ENCODE data around the gene TMC1.
"Not testable (repeated sequence)": the region's sequence is repeated elsewhere in the genome, so short reads cannot be mapped to it uniquely, and the experiment has no call there.

Gene TMC1

GRCh38 chr9:72521416-72521815 is at the start of gene TMC1:
Gene TMC1, plus strand, starts transcription at chr9:72521608. Its CDS starts 127,041 bp downstream, at chr9:72648649.
- H3K27ac ChIP-seq; DNase-seq; H3K9me3 ChIP-seq; H3K36me3 ChIP-seq; H3K4me1 ChIP-seq; H3K27me3 ChIP-seq; H3K4me3 ChIP-seq; intact Hi-C loops (cut with DNase I; ENCODE audit: low total_unique reads): not testable (repeated sequence)

DNA sequence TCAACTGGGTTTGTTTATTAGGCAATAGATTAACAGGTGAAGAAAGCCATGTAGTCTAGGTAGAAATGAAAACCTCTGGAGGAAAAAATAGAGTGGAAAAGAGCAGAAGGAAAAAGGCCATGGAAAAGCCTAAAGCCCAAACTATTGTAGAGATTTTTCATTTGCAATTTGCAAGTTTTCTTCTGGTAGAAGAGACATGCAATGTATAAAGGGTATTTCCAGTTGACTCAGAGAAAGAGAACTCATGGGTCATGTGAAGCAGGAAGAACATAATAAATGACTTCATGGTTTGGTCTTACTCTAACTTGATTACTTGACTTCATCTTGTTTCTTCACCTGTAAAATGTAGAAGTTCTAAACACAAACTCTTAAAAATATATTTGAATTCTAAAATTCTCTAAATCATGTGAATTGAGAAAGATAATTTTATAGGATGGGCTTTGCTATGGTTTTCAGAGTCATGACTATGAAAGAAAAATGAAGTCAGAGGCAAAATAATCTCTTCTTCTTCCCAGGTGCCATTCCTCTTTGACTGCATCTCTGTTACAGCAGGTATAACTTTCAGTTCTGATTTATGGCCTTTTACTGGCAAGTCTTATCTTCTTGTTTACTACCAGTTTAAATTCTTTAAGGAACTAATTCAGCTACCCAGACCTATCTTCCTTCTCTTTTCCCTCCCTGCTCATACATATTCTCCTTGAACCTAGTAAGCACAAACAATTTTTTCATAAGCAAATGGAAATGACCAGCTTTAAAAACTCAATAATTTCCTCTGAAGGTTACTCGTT is 47.7 kb upstream of the TMC1 start:
- TF ChIP-seq CTCF (IDR thresholded peaks at IDR 0.05) = no peak
- intact Hi-C loops (cut with DNase I; ENCODE audit: low total_unique reads) = no loop called here
- DNase-seq = no peak
- Histone ChIP-seq H3K27ac (no peak overlapping the region), H3K4me1 (peaks cover 0 to 9% (median 2%) of the 10 kb centered on the region in 4 donors), H3K27me3 (no peaks in the 10 kb centered on the region), H3K4me3 (no peak overlapping the region), H3K9me3 (no peaks in the 10 kb centered on the region), H3K36me3 (no peaks in the 10 kb centered on the region)

- Histone ChIP-seq H3K4me1 (peaks cover 0 to 9% (median 2%) of the 10 kb centered on the region in 4 donors), H3K9me3 (no peaks in the 10 kb centered on the region), H3K27ac (no peak overlapping the region), H3K27me3 (no peaks in the 10 kb centered on the region), H3K4me3 (no peak overlapping the region), H3K36me3 (no peaks in the 10 kb centered on the region)
- no peak for TF ChIP-seq CTCF (IDR thresholded peaks at IDR 0.05)
- DNase-seq = no peak
- intact Hi-C loops (cut with DNase I; ENCODE audit: low total_unique reads) = no loop called here
Observed at GRCh38 chr9:72474676-72475075, 46.7 kb upstream of the TMC1 start.

DNA sequence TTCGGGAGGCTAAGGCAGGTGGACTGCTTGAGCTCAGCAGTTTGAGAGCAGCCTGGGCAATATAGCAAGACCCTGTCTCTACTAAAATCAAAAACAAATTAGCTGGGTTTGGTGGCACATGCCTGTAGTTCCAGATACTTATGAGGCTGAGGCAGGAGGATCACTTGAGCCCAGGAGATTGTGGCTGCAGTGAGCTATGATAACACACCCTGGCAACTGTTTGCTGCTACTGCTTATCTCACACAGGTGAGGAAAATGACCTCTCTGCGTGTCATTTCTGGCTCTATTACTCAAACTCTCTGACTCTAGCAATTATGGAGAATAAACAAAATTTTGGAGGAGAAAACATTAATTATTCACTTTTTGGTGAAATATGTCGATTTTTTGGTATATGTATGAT is 45.3 kb upstream of the TMC1 start:
- Histone ChIP-seq H3K27me3 (no peaks in the 10 kb centered on the region), H3K9me3 (no peaks in the 10 kb centered on the region), H3K27ac (no peak overlapping the region), H3K36me3 (no peaks in the 10 kb centered on the region), H3K4me3 (no peak overlapping the region), H3K4me1 (peaks cover 0 to 9% (median 2%) of the 10 kb centered on the region in 4 donors)
- DNase-seq = no peak
- TF ChIP-seq CTCF (IDR thresholded peaks at IDR 0.05) = no peak
- intact Hi-C loops (cut with DNase I; ENCODE audit: low total_unique reads) = no loop called here

DNA sequence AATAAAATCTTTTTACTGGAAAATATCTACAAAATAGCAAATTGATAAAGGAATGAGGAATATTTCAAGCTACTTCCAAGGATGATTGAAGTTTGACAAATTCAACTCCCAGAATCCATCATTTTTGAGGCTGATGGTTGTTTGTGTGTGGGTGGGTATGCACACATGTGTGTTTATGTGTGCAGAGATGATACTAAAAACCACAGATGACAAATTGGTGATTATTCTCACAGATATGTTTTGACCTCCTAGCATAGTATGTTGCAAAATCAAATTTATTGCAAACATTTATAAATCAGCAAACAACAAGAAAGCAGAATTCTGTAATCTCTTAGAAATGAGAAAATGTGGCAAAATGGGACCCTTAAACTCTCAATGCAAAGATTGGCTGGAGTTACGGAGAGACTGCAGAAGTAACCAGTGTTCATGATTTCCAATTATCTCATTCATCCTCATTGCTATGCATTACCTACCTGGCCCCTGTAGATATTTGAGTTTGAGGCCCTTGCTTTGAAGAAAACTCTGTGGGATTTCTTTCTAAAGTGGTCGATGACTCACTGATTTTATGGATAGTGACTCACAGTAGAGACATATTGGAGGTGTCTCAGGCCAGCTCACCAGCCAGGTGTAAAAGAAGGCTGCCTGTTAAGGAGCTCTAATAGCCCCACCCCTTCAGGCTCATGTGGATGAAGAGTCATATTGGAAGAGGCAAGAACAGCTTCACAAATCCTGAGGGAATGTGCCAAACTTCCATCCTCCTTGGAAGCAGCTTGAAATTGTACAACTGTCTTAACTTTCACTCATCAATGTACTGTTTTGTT is 44.6 kb upstream of the TMC1 start:
- Histone ChIP-seq H3K4me1 (peaks cover 0 to 9% (median 2%) of the 10 kb centered on the region in 4 donors), H3K36me3 (no peaks in the 10 kb centered on the region), H3K27me3 (no peaks in the 10 kb centered on the region), H3K4me3 (no peak overlapping the region), H3K9me3 (no peaks in the 10 kb centered on the region), H3K27ac (no peak overlapping the region)
- intact Hi-C loops (cut with DNase I; ENCODE audit: low total_unique reads) = no loop called here
- no peak for DNase-seq
- no peak for TF ChIP-seq CTCF (IDR thresholded peaks at IDR 0.05)

DNA sequence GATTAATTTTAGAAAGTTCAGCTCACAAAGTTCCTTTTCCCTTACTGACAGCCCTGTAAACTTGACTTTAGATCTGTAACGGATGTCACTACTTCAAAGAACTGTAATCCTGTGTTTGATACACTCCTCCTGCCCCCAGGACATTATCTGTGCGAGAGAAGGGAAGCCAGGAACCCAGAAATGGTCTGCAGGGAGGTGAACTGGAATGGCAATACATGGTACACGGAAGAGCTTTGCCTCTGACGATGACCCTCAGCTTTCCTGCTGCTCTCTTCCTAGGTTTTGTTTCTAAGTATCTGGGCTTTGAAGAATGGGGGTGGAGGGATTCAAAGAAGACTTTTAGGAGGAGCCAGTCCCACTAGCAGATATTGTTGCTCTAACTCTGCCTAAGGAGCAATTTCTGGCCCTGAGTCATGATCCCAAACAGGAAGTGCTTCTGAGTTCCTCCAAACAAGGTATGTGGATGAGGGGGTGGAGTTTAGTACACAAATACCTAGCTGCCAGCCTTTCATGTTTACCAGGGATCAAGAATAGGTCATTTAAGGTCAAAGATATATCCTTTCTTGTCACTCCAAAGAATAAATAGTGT is 43.4 kb upstream of the TMC1 start:
- Histone ChIP-seq H3K27ac (no peak overlapping the region), H3K4me1 (peaks cover 0 to 9% (median 2%) of the 10 kb centered on the region in 4 donors), H3K27me3 (no peaks in the 10 kb centered on the region), H3K36me3 (no peaks in the 10 kb centered on the region), H3K9me3 (no peaks in the 10 kb centered on the region), H3K4me3 (no peak overlapping the region)
- TF ChIP-seq CTCF (IDR thresholded peaks at IDR 0.05) = no peak
- no peak for DNase-seq
- intact Hi-C loops (cut with DNase I; ENCODE audit: low total_unique reads) = no loop called here
